ENCODE results near the gene GFOD1. TPM values are rescaled to one million over a fixed set of nuclear protein-coding genes. Genes with fewer than 3 reads are reported as not detected.

GFOD1 gene
- total and polyA plus RNA-seq, 10 donors, result 3.4 to 54.0 (median 32.5) TPM

DNA sequence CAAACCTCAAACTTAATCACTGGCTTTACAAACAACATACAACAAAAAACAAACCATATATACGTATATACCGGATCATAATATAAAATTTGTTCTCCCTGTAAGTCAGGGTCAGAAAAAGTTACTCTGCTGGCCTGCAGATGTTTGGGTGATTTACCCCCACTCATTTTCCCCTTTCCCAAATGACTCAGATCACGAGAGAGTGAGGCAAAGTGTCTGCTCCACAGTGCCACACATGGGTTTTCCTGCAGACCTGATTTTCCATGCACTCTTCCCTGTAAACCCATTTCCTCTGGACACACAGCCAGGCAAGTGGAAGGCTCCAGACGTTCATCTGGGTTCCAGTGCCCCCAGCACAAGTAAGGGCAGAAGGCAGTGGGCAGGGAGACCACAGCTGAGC, 23.5 kb downstream of the GFOD1 start:
- TF ChIP-seq, protein P1, sequence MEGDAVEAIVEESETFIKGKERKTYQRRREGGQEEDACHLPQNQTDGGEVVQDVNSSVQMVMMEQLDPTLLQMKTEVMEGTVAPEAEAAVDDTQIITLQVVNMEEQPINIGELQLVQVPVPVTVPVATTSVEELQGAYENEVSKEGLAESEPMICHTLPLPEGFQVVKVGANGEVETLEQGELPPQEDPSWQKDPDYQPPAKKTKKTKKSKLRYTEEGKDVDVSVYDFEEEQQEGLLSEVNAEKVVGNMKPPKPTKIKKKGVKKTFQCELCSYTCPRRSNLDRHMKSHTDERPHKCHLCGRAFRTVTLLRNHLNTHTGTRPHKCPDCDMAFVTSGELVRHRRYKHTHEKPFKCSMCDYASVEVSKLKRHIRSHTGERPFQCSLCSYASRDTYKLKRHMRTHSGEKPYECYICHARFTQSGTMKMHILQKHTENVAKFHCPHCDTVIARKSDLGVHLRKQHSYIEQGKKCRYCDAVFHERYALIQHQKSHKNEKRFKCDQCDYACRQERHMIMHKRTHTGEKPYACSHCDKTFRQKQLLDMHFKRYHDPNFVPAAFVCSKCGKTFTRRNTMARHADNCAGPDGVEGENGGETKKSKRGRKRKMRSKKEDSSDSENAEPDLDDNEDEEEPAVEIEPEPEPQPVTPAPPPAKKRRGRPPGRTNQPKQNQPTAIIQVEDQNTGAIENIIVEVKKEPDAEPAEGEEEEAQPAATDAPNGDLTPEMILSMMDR (IDR thresholded peaks at IDR 0.05 in 8 of 11, conservative IDR thresholded peaks at IDR 0.05 in 3 of 11), result no peak
- no peak for TF ChIP-seq POLR2A (IDR thresholded peaks at IDR 0.05)
- no peak for TF ChIP-seq POLR2AphosphoS5 (IDR thresholded peaks at IDR 0.05)
- intact Hi-C loops (cut with DNase I; ENCODE audit: low total_unique reads), result no loop called here
- Histone ChIP-seq H3K4me3 (no peak overlapping the region), H3K4me1 (peaks cover 29 to 88% (median 62%) of the 10 kb centered on the region in 6 donors), H3K36me3 (peaks cover 0 to 29% (median 0%) of the 10 kb centered on the region in 6 donors), H3K27me3 (replicated peaks in 1 of 7) (no peaks in the 10 kb centered on the region), H3K9me3 (peaks cover 0 to 6% (median 3%) of the 10 kb centered on the region in 8 donors), H3K27ac (peak overlapping the region in 2 of 8 donors; percentile 7 to 25)
- DNase-seq, result no peak
- 77 to 90% (median 81%) methylated on average over 4 of the region's 4 CpGs for WGBS, 5 donors

DNA sequence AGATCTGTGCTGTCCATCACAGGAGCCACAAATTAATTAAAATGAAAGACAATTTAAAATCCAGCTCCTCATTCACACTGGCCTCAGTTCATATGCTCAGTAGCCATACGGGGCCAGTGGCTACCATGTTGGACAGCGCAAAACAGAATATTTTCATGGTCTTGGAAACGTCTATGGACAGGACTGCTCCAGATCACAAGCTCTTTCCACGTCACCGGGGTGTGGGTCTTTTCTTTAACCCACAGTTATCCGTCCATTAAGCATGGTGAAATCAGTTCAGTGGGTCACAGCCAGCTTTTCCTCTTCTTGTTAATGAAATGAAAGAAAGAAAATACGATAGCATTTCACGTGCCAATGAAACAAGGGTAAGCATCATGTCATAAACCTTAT, 24.1 kb downstream of the GFOD1 start:
- Histone ChIP-seq H3K4me1 (peaks cover 29 to 94% (median 66%) of the 10 kb centered on the region in 6 donors), H3K27ac (peak overlapping the region in 2 of 8 donors; percentile 72 to 78)
- WGBS, 5 donors, result 89 to 92% (median 90%) methylated on average over 8 of the region's 8 CpGs

DNA sequence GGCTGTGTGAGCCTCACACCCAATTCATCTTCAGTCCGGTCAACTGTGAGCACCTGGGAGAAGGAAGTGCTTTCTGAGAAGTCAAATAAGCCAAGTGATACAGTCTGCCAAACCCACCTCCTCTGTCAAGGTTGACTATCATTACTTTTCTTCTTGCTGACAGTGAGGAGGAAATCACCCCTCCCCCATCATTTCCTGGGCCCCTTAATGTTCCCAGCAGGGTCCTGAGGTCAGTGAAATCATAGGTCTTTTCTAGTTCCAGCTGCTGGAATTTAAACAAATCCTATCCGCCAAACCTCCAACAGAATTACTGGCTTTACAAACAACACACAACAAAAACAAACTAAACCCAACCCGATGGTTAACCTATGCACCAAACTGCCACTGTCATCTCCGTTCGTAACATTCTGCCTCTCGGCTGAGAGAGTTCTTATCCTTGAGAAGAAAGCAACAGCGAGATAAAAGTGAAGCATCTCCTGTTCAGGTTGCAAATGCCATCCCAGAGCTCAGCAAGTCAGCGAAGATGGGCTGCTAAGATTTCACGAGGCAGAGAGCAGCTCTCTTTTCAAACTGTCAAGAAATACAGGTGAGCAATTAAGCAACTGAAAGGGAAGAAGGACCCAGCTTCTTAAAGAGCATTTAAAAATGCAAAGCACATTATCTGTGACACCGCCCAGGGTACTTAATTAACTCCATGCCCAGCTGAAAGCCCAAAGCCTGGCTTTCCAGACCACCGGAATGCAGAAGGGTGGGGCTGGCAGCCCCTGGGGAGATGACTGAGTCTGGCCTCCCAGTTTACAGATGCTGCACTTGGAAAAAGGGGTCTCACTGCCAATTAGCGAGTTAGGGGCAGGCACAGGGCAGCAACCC, 24.7 kb downstream of the GFOD1 start:
- H3K4me3 ChIP-seq, result peak overlapping the region in 1 of 8 donors; percentile 6
- H3K27ac ChIP-seq, result peak overlapping the region in 5 of 8 donors; percentile 5 to 78 (median 62)
- 65 to 83% (median 79%) methylated on average over 12 of the region's 12 CpGs for WGBS, 5 donors

More for the DNA sequence above, 24.1 kb downstream of the GFOD1 start:
- Histone ChIP-seq H3K9me3 (peaks cover 0 to 3% (median under 1%) of the 10 kb centered on the region in 8 donors), H3K36me3 (peaks cover 0 to 23% (median 0%) of the 10 kb centered on the region in 6 donors), H3K27me3 (replicated peaks in 1 of 7) (no peaks in the 10 kb centered on the region), H3K4me3 (no peak overlapping the region)
- intact Hi-C loops (cut with DNase I; ENCODE audit: low total_unique reads), result no loop called here
- no peak for TF ChIP-seq POLR2A (IDR thresholded peaks at IDR 0.05)
- no peak for DNase-seq

DNA sequence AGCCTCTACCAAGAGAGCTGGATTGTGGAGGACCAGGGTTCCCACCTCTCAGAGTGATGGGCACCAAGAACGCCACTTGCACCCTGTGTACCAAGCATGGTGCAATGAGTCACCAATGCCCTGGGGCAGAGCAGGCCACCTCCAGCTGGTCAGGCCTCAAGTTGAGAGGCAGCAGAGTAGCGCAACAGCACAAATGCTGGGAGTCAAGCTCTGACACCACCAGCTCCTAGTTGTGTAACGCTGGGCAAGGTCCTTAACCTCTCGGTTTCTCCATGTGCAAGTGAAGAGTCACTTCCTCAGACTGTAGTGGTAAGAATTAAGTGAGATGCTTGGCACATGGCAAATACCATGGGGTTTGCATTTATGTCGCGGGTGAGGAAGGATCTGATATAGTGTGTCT, 25.6 kb downstream of the GFOD1 start:
- no peaks in the 10 kb centered on the region for H3K9me3 ChIP-seq
- DNase-seq, result peak; percentile 84
- H3K27ac ChIP-seq, result peak overlapping the region in 7 of 8 donors; percentile 5 to 78 (median 62)
- H3K27me3 ChIP-seq (replicated peaks in 1 of 7), result no peaks in the 10 kb centered on the region
- WGBS, 5 donors, result 49 to 78% (median 58%) methylated on average over 6 of the region's 6 CpGs
- H3K36me3 ChIP-seq, result peaks cover 0 to 21% (median 0%) of the 10 kb centered on the region in 6 donors
- intact Hi-C loops (cut with DNase I; ENCODE audit: low total_unique reads), result no loop called here
- peaks cover 29 to 98% (median 60%) of the 10 kb centered on the region in 6 donors for H3K4me1 ChIP-seq
- TF ChIP-seq POLR2A (IDR thresholded peaks at IDR 0.05) (no peak), POLR2AphosphoS5 (IDR thresholded peaks at IDR 0.05) (peak; percentile 19 to 60 (median 42))
- TF ChIP-seq, protein P1 (IDR thresholded peaks at IDR 0.05 in 8 of 11, conservative IDR thresholded peaks at IDR 0.05 in 3 of 11), result no peak
- H3K4me3 ChIP-seq, result peak overlapping the region in 1 of 8 donors; percentile 6

More for the DNA sequence above, 24.7 kb downstream of the GFOD1 start:
- no peak for DNase-seq
- TF ChIP-seq POLR2A (IDR thresholded peaks at IDR 0.05) (no peak), POLR2AphosphoS5 (IDR thresholded peaks at IDR 0.05) (no peak)
- TF ChIP-seq, protein P1 (IDR thresholded peaks at IDR 0.05 in 8 of 11, conservative IDR thresholded peaks at IDR 0.05 in 3 of 11), result no peak
- no peaks in the 10 kb centered on the region for H3K27me3 ChIP-seq (replicated peaks in 1 of 7)
- H3K4me1 ChIP-seq, result peaks cover 27 to 98% (median 65%) of the 10 kb centered on the region in 6 donors
- peaks cover 0 to 21% (median 0%) of the 10 kb centered on the region in 6 donors for H3K36me3 ChIP-seq
- intact Hi-C loops (cut with DNase I; ENCODE audit: low total_unique reads), result no loop called here
- no peaks in the 10 kb centered on the region for H3K9me3 ChIP-seq
